HFF-Myc (cell line): ENCODE results near the gene IFNGR2.

ENCODE experiments used
- DNase-seq: peaks from one replicate; pipeline ENCODE4 v3.0.0-alpha.2; 2011; ENCODE audit warnings: low read depth; ENCODE audit errors: extremely low read depth
- H3K4me3 ChIP-seq: replicated peaks from 2 replicates; pipeline ENCODE4 v1.5.1; 2011; ENCODE audit warnings: low read depth, mild to moderate bottlenecking, control low read depth, low read length
- TF ChIP-seq, protein P1 (sequence below): IDR thresholded peaks from 2 replicates; pipeline ENCODE4 v1.5.1; 2012; ENCODE audit warnings: mild to moderate bottlenecking, low read depth, low read length, control low read depth; ENCODE audit errors: missing control alignments

IFNGR2 gene

DNA sequence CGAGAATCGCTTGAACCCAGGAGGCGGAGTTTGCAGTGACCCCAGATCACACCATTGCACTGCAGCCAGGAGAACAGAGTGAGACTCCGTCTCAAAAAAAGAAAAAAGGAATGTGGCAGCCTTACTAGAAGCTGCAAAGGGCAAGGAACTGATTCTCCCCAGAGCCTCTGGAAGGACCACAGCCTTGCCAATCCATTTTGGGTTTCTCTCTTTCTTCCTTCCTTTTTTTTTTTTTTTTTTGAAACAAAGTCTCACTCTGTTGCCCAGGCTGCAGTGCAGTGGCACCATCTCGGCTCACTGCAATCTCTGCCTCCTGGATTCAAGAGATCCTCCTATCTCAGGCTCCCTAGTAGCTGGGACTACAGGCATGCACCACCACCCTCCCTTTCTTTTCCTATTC lies 9.9 kb upstream of the IFNGR2 start:
- no peak for DNase-seq
- no peak overlapping the region for H3K4me3 ChIP-seq
- TF ChIP-seq, protein P1, sequence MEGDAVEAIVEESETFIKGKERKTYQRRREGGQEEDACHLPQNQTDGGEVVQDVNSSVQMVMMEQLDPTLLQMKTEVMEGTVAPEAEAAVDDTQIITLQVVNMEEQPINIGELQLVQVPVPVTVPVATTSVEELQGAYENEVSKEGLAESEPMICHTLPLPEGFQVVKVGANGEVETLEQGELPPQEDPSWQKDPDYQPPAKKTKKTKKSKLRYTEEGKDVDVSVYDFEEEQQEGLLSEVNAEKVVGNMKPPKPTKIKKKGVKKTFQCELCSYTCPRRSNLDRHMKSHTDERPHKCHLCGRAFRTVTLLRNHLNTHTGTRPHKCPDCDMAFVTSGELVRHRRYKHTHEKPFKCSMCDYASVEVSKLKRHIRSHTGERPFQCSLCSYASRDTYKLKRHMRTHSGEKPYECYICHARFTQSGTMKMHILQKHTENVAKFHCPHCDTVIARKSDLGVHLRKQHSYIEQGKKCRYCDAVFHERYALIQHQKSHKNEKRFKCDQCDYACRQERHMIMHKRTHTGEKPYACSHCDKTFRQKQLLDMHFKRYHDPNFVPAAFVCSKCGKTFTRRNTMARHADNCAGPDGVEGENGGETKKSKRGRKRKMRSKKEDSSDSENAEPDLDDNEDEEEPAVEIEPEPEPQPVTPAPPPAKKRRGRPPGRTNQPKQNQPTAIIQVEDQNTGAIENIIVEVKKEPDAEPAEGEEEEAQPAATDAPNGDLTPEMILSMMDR: no peak

DNA sequence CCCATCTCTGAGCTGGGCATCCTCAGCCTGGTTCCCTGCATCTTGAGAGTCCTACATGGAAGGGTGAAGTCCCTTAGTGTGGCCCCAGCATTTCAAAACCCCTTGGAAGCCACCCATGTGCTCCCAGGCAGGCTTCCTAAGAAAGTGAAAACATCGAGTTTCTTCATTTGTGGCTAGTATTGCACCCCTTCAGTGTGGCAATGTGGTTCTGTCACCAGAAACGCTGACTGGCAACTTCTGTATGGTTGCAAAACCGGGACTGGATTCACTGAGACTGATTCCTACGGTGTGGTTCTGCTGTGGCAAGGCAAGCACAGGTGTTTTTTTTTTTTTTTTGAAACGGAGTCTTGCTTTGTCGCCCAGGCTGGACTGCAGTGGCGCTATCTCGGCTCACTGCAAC lies 9.0 kb upstream of the IFNGR2 start:
- TF ChIP-seq, protein P1: no peak

DNA sequence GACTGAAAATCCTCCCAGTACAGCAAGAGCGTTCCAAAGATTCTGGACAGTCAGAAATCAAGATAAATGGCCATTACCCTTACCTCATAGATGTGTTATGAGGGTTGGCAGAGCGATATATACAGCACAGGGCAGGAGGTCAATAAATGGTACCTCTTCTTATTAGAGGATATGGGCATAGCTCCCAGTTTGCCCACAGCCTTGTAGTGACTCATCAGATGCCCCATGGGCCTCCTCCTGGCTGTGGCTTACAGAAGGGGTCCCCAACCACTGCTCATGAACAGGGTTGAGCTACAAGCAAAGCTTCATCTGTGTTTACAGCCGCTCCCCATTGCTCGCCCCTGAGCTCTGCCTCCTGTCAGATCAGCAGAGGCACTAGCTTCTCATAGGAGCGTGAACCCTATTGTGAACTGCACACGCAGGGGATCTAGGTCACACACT lies 7.3 kb upstream of the IFNGR2 start:
- H3K4me3 ChIP-seq: no peak overlapping the region
- TF ChIP-seq, protein P1: no peak
- no peak for DNase-seq

More for the DNA sequence above, 9.0 kb upstream of the IFNGR2 start:
- no peak for DNase-seq
- H3K4me3 ChIP-seq: no peak overlapping the region

DNA sequence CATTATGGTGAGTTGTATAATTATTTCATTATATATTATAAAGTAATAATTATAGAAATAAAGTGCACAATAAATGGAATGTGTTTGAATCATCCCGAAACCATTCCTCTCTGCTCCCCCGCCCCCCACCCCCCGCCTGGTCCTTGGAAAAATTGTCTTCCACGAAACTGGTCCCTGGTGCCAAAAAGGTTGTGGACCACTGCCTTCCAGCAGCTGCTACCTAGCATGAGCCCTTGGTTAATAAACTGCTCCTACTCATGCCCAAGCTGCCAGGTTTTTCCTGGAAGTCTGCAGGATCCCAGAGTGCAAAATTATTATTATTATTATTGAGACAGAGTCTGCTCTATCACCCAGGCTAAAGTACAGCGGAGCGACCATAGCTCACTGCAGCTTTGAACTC lies 6.8 kb upstream of the IFNGR2 start:
- no peak for DNase-seq
- TF ChIP-seq, protein P1: no peak
- no peak overlapping the region for H3K4me3 ChIP-seq

DNA sequence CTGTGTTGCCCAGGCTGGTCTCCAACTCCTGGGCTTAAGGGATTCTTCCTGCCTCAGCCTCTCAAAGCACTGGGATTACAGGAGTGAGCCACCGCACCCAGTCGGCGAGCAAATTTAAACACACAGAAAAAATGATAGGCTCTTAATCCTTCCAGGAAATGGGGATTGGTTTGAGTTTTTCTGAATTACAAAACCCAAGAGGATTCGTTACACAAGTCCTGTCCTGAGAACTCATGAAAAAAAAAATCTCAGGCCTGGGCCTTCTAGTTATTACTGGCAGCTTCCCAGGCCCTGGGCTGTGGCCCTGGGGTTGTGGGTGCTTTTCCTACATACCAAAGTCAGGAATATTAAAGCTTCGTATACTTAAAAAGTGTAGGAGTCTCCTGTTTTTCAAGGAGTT lies 6.3 kb upstream of the IFNGR2 start:
- DNase-seq: no peak
- no peak overlapping the region for H3K4me3 ChIP-seq
- TF ChIP-seq, protein P1: no peak

DNA sequence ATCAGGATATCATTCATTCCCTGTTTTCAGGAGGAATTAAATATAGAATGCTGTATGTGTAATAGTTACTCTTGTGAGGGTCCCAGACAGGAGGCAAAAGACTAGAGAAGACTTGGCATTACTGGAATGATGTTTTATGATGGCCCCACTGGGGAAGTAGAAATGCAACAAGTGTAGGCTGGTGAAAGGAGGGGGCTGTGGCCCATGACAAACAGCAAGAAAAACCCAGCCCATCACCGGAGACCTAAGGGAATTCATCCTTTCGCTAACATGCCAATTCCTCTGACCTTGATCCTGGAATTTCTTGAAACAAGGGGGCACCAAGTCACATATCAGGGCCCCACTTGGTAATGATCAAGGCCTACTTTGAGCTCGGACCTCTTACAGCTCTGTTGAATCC lies 5.5 kb upstream of the IFNGR2 start:
- no peak for DNase-seq
- H3K4me3 ChIP-seq: no peak overlapping the region
- TF ChIP-seq, protein P1: no peak

DNA sequence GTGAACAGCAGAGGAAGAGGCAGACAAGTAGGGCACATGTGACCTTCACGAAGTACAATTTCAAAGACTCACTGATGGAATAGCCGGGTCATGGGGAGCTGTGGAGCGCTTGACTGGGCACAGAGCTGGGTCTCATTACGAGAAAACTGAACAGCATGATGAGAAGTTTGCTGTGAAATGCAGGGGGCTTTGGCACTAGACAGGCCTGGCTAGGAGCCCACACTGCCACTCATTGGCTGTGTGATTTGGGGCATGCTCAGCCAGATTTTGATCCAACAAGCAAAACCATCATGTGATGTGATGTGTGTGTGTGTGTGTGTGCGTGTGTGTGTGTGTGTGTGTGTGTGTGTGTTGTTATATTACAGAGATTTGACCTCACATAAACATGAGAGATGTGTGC lies 4.9 kb upstream of the IFNGR2 start:
- no peak for DNase-seq
- TF ChIP-seq, protein P1: no peak
- H3K4me3 ChIP-seq: no peak overlapping the region
